Testis (tissue), 2 donors: ENCODE results near the gene CD58.

ENCODE experiments used
- CTCF ChIP-seq, 3 experiments: fragments of 450-650 bp in 2 of 3; fragments of 200-600 bp in 1 of 3; sonication (generic) in 1 of 3; IDR thresholded peaks; one replicate each; pipeline ENCODE4 v1.5.1; 2016 to 2019; ENCODE audit warnings: antibody characterized with exemption in 3 of 3, mild to moderate bottlenecking in 2 of 3, moderate library complexity in 1 of 3
- POLR2A ChIP-seq: fragments of 450-650 bp; IDR thresholded peaks from one replicate; pipeline ENCODE4 v1.6.1; 2017; ENCODE audit warnings: antibody characterized with exemption, mild to moderate bottlenecking, moderate library complexity

GRCh38 chr1:116558571-116558970 is 12.3 kb downstream of the CD58 start:
- TF ChIP-seq CTCF (IDR thresholded peaks at IDR 0.05) (no peak), POLR2A (no peak)
